ENCODE results near the gene HTR1D. TPM values are rescaled to one million over a fixed set of nuclear protein-coding genes. Genes with fewer than 3 reads are reported as not detected.
"Not testable (repeated sequence)": the region's sequence is repeated elsewhere in the genome, so short reads cannot be mapped to it uniquely, and the experiment has no call there.

The HTR1D gene
- total RNA-seq, result 3.4 and 5.8 TPM in 2 replicates

GRCh38 chr1:23217421-23218115 is at the start of gene HTR1D:
TSS of gene HTR1D (minus strand) at chr1:23217502. CDS start at chr1:23194219, 23,283 bp downstream.
- no peak for DNase-seq (ENCODE audit: extremely low read depth, low read depth, low spot score)

- DNase-seq (ENCODE audit: extremely low read depth, low read depth, low spot score), result no peak
Measured at GRCh38 chr1:23263380-23263887, 46.1 kb upstream of the HTR1D start.

- DNase-seq (ENCODE audit: extremely low read depth, low read depth, low spot score), result not testable (repeated sequence)
Measured at GRCh38 chr1:23258082-23258481, 40.8 kb upstream of the HTR1D start.

GRCh38 chr1:23257371-23257770 is 40.1 kb upstream of the HTR1D start:
- DNase-seq (ENCODE audit: extremely low read depth, low read depth, low spot score), result not testable (repeated sequence)

GRCh38 chr1:23254584-23254983 is 37.3 kb upstream of the HTR1D start:
- no peak for DNase-seq (ENCODE audit: extremely low read depth, low read depth, low spot score)

- no peak for DNase-seq (ENCODE audit: extremely low read depth, low read depth, low spot score)
Measured at GRCh38 chr1:23251812-23252211, 34.5 kb upstream of the HTR1D start.

GRCh38 chr1:23249787-23250454 is 32.6 kb upstream of the HTR1D start:
- DNase-seq (ENCODE audit: extremely low read depth, low read depth, low spot score), result no peak

- no peak for DNase-seq (ENCODE audit: extremely low read depth, low read depth, low spot score)
Measured at GRCh38 chr1:23247276-23247675, 30.0 kb upstream of the HTR1D start.

- no peak for DNase-seq (ENCODE audit: extremely low read depth, low read depth, low spot score)
Measured at GRCh38 chr1:23246274-23246673, 29.0 kb upstream of the HTR1D start.

- no peak for DNase-seq (ENCODE audit: extremely low read depth, low read depth, low spot score)
Measured at GRCh38 chr1:23244256-23244761, 27.0 kb upstream of the HTR1D start.

- no peak for DNase-seq (ENCODE audit: extremely low read depth, low read depth, low spot score)
Measured at GRCh38 chr1:23242414-23242813, 25.1 kb upstream of the HTR1D start.

- no peak for DNase-seq (ENCODE audit: extremely low read depth, low read depth, low spot score)
Measured at GRCh38 chr1:23239638-23240295, 22.5 kb upstream of the HTR1D start.

GRCh38 chr1:23238565-23238964 is 21.3 kb upstream of the HTR1D start:
- DNase-seq (ENCODE audit: extremely low read depth, low read depth, low spot score), result no peak

- DNase-seq (ENCODE audit: extremely low read depth, low read depth, low spot score), result no peak
Measured at GRCh38 chr1:23237508-23237907, 20.2 kb upstream of the HTR1D start.

GRCh38 chr1:23227806-23228205 is 10.5 kb upstream of the HTR1D start:
- no peak for DNase-seq (ENCODE audit: extremely low read depth, low read depth, low spot score)

GRCh38 chr1:23224739-23225648 is 7.7 kb upstream of the HTR1D start:
- DNase-seq (ENCODE audit: extremely low read depth, low read depth, low spot score), result peak; percentile 44

- DNase-seq (ENCODE audit: extremely low read depth, low read depth, low spot score), result not testable (repeated sequence)
Measured at GRCh38 chr1:23223963-23224362, 6.7 kb upstream of the HTR1D start.

- not testable (repeated sequence) for DNase-seq (ENCODE audit: extremely low read depth, low read depth, low spot score)
Measured at GRCh38 chr1:23223490-23223951, 6.2 kb upstream of the HTR1D start.

- no peak for DNase-seq (ENCODE audit: extremely low read depth, low read depth, low spot score)
Measured at GRCh38 chr1:23222742-23223141, 5.4 kb upstream of the HTR1D start.

GRCh38 chr1:23222331-23222730 is 5.0 kb upstream of the HTR1D start:
- DNase-seq (ENCODE audit: extremely low read depth, low read depth, low spot score), result no peak
